Head of caudate nucleus (tissue), 42 donors: ENCODE measurements around the gene KRTAP5-2.
"Not testable (repeated sequence)": the region's sequence is repeated elsewhere in the genome, so short reads cannot be mapped to it uniquely, and the experiment has no call there.

ENCODE experiments used
- DNase-seq, 42 donors: peaks; one replicate each; pipeline versions ENCODE4 v3.0.0 to v3.0.0-alpha.2; 2020 to 2021; ENCODE audit warnings: mixed read lengths in 7 of 42
- intact Hi-C: fragments of 100-400 bp; cut with DNase I; formaldehyde crosslinking; loops from one replicate; pipeline ENCODE4 v1.15.0; 2022

Gene KRTAP5-2

GRCh38 chr11:1629326-1630185 lies 31.5 kb upstream of the KRTAP5-2 start, which contains the start of gene KRTAP5-5:
Gene KRTAP5-5 (plus strand): TSS chr11:1629775. CDS start chr11:1629841, 66 bp downstream.
- DNase-seq: no peak
- intact Hi-C loops: loop anchor here (5.0 kb wide), 1 partner anchor 82 kb away; no protein-coding TSS in a partner anchor

GRCh38 chr11:1628506-1629325 lies 30.6 kb upstream of the KRTAP5-2 start:
- intact Hi-C loops: no loop called here
- DNase-seq: peak in 41 of 42 donors; percentile 25 to 89 (median 71)

GRCh38 chr11:1625541-1625940 lies 27.4 kb upstream of the KRTAP5-2 start:
- DNase-seq: no peak
- intact Hi-C loops: no loop called here

GRCh38 chr11:1624621-1625020 lies 26.5 kb upstream of the KRTAP5-2 start:
- no peak for DNase-seq
- intact Hi-C loops: no loop called here

GRCh38 chr11:1623716-1624115 lies 25.6 kb upstream of the KRTAP5-2 start:
- intact Hi-C loops: no loop called here
- no peak for DNase-seq

- intact Hi-C loops: no loop called here
- DNase-seq: no peak
Observed at GRCh38 chr11:1622086-1622485, 24.0 kb upstream of the KRTAP5-2 start, which contains the start of gene KRTAP5-4. Gene KRTAP5-4 (minus strand): TSS chr11:1622138. CDS start chr11:1622093, 45 bp downstream.

- no peak for DNase-seq
- intact Hi-C loops: no loop called here
Observed at GRCh38 chr11:1619449-1619848, 21.4 kb upstream of the KRTAP5-2 start.

GRCh38 chr11:1618231-1618630 lies 20.1 kb upstream of the KRTAP5-2 start:
- no peak for DNase-seq
- intact Hi-C loops: no loop called here

- intact Hi-C loops: no loop called here
- DNase-seq: no peak
Observed at GRCh38 chr11:1608363-1608762, 10.3 kb upstream of the KRTAP5-2 start, which contains the start of gene KRTAP5-3. Gene KRTAP5-3 (minus strand): TSS chr11:1608463. CDS start chr11:1608385, 78 bp downstream.

- DNase-seq, intact Hi-C loops: not testable (repeated sequence)
Observed at GRCh38 chr11:1607901-1608300, 9.8 kb upstream of the KRTAP5-2 start.

GRCh38 chr11:1607156-1607845 lies 9.2 kb upstream of the KRTAP5-2 start:
- DNase-seq, intact Hi-C loops: not testable (repeated sequence)

GRCh38 chr11:1605923-1606322 lies 7.8 kb upstream of the KRTAP5-2 start:
- intact Hi-C loops, DNase-seq: not testable (repeated sequence)

GRCh38 chr11:1604711-1605110 lies 6.6 kb upstream of the KRTAP5-2 start:
- DNase-seq: no peak
- intact Hi-C loops: no loop called here

GRCh38 chr11:1604181-1604580 lies 6.1 kb upstream of the KRTAP5-2 start:
- intact Hi-C loops: no loop called here
- DNase-seq: no peak

GRCh38 chr11:1603629-1604028 lies 5.5 kb upstream of the KRTAP5-2 start:
- intact Hi-C loops: no loop called here
- no peak for DNase-seq

- DNase-seq, intact Hi-C loops: not testable (repeated sequence)
Observed at GRCh38 chr11:1601663-1602062, 3.6 kb upstream of the KRTAP5-2 start.

GRCh38 chr11:1600626-1601025 lies 2.5 kb upstream of the KRTAP5-2 start:
- intact Hi-C loops: no loop called here
- peak in 8 of 42 donors; percentile 19 to 58 (median 32) for DNase-seq

- peak in 14 of 42 donors; percentile 17 to 63 (median 37) for DNase-seq
Observed at GRCh38 chr11:1598816-1599215, 722 bp upstream of the KRTAP5-2 start.

GRCh38 chr11:1598406-1598805 lies 312 bp upstream of the KRTAP5-2 start:
- intact Hi-C loops, DNase-seq: not testable (repeated sequence)

More at GRCh38 chr11:1598816-1599215, 722 bp upstream of the KRTAP5-2 start:
- intact Hi-C loops: no loop called here
